ENCODE data around the gene AKR1B15. TPM values are rescaled to one million over a fixed set of nuclear protein-coding genes. Genes with fewer than 3 reads are reported as not detected.
A peak's percentile ranks its signal among the peaks of the same experiment; 100 is the strongest.
"Not testable (repeated sequence)": the region's sequence is repeated elsewhere in the genome, so short reads cannot be mapped to it uniquely, and the experiment has no call there.

AKR1B15 gene
- total and polyA plus RNA-seq, 9 of the 15 experiments (the other 6 are each of a cell fraction or from before 2014, with no cell fraction given): not detected

GRCh38 chr7:134522601-134523000 lies 26.3 kb upstream of the AKR1B15 start:
- Histone ChIP-seq H3K4me3 (no peak overlapping the region), H3K27me3 (ENCODE audit: control insufficient read depth in 2 of 2, insufficient read depth in 2 of 2, low read length in 2 of 2) (peaks cover 9 to 12% of the 10 kb centered on the region in 2 experiments; a peak in 3 of 5 replicates), H3K9me1 (ENCODE audit: control insufficient read depth, insufficient read depth, low read length) (no peaks in the 10 kb centered on the region), H2AFZ (ENCODE audit: low read depth, low read length) (no peak overlapping the region), H4K20me1 (replicated peaks; ENCODE audit: control insufficient read depth, insufficient read depth, low read length) (no peaks in the 10 kb centered on the region), H3K27ac (ENCODE audit: extremely low read depth, low read depth, low read length) (no peak overlapping the region), H3K36me3 (ENCODE audit: control insufficient read depth, insufficient read depth, low read length) (no peaks in the 10 kb centered on the region), H3K9ac (ENCODE audit: insufficient read depth in 1 of 2, low read depth in 2 of 2, low read length in 2 of 2) (no peak overlapping the region), H3K79me2 (ENCODE audit: control insufficient read depth, insufficient read depth, low read length) (no peaks in the 10 kb centered on the region), H3K4me1 (replicated peaks in 1 of 2; ENCODE audit: control insufficient read depth in 2 of 2, insufficient read depth in 2 of 2, low read length in 2 of 2) (no peaks in the 10 kb centered on the region), H3K9me3 (replicated peaks; ENCODE audit: control insufficient read depth, insufficient read depth, low read depth, low read length) (no peaks in the 10 kb centered on the region), H3K4me2 (ENCODE audit: insufficient read depth, low read length) (no peak overlapping the region)
- FAIRE-seq: no peak
- WGBS (ENCODE audit: insufficient coverage, low coverage, missing lambda C conversion rate): 0% methylated on average over 5 of the region's 5 CpGs
- TF ChIP-seq CEBPB (tag; IDR thresholded peaks at IDR 0.05) (peak; percentile 58; the same call in 1 of the 2 replicates), CEBPG (CRISPR knock-in tag; IDR thresholded peaks at IDR 0.05) (no peak), CEBPG (tag; conservative IDR thresholded peaks at IDR 0.05 in 1 of 2, IDR thresholded peaks at IDR 0.05 in 1 of 2) (0 out of 4 replicates have a peak, but pooled peaks have one; percentile 13 to 26)
- TF ChIP-seq, protein P1, sequence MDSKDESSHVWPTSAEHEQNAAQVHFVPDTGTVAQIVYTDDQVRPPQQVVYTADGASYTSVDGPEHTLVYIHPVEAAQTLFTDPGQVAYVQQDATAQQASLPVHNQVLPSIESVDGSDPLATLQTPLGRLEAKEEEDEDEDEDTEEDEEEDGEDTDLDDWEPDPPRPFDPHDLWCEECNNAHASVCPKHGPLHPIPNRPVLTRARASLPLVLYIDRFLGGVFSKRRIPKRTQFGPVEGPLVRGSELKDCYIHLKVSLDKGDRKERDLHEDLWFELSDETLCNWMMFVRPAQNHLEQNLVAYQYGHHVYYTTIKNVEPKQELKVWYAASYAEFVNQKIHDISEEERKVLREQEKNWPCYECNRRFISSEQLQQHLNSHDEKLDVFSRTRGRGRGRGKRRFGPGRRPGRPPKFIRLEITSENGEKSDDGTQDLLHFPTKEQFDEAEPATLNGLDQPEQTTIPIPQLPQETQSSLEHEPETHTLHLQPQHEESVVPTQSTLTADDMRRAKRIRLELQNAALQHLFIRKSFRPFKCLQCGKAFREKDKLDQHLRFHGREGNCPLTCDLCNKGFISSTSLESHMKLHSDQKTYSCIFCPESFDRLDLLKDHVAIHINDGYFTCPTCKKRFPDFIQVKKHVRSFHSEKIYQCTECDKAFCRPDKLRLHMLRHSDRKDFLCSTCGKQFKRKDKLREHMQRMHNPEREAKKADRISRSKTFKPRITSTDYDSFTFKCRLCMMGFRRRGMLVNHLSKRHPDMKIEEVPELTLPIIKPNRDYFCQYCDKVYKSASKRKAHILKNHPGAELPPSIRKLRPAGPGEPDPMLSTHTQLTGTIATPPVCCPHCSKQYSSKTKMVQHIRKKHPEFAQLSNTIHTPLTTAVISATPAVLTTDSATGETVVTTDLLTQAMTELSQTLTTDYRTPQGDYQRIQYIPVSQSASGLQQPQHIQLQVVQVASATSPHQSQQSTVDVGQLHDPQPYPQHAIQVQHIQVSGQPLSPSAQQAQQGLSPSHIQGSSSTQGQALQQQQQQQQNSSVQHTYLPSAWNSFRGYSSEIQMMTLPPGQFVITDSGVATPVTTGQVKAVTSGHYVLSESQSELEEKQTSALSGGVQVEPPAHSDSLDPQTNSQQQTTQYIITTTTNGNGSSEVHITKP (IDR thresholded peaks at IDR 0.05; ENCODE audit: partially characterized antibody): no peak
- CTCF ChIA-PET (ENCODE audit: low intra/inter-chr PET ratio): no interaction called here
- DNase-seq (ENCODE audit: extremely low read depth in 1 of 4, low spot score in 3 of 4): no peak
- no peak for ATAC-seq
- BruUV-seq (replicated peaks): no TSS peak
- in situ Hi-C loops (cut with MboI): no loop called here
- intact Hi-C loops (cut with micrococcal nuclease): no loop called here
- POLR2A ChIA-PET: no interaction called here

DNA sequence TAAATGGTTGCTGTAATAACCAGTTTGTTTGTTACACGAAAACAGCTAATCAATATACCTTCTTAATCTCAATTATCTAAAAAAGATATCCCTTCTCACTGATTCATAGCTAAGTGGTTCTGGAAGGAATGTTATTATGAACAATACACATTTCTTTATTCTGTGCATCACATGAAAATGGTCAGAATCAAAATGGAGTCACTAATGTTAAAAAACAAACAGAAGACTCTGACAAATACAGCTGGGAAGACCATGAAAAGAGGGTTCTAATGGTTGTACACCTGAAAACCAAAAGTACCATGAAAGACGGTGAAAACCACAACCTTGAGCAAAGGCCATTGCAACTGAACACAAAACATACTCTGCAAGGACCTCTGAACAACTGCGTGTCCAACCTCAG lies 23.5 kb upstream of the AKR1B15 start:
- WGBS (ENCODE audit: insufficient coverage, low coverage, missing lambda C conversion rate): 0% methylated on average over 3 of the region's 3 CpGs
- CTCF ChIA-PET (ENCODE audit: low intra/inter-chr PET ratio); BruUV-seq (replicated peaks); POLR2A ChIA-PET; FAIRE-seq; H3K36me3 ChIP-seq (ENCODE audit: control insufficient read depth, insufficient read depth, low read length); H3K9ac ChIP-seq (ENCODE audit: insufficient read depth in 1 of 2, low read depth in 2 of 2, low read length in 2 of 2); H3K79me2 ChIP-seq (ENCODE audit: control insufficient read depth, insufficient read depth, low read length); H3K4me1 ChIP-seq (replicated peaks in 1 of 2; ENCODE audit: control insufficient read depth in 2 of 2, insufficient read depth in 2 of 2, low read length in 2 of 2); H4K20me1 ChIP-seq (replicated peaks; ENCODE audit: control insufficient read depth, insufficient read depth, low read length); in situ Hi-C loops (cut with MboI); intact Hi-C loops (cut with micrococcal nuclease); ATAC-seq; H3K4me2 ChIP-seq (ENCODE audit: insufficient read depth, low read length); H3K4me3 ChIP-seq; H2AFZ ChIP-seq (ENCODE audit: low read depth, low read length); H3K27ac ChIP-seq (ENCODE audit: extremely low read depth, low read depth, low read length); DNase-seq (ENCODE audit: extremely low read depth in 1 of 4, low spot score in 3 of 4); H3K9me1 ChIP-seq (ENCODE audit: control insufficient read depth, insufficient read depth, low read length); H3K9me3 ChIP-seq (replicated peaks; ENCODE audit: control insufficient read depth, insufficient read depth, low read depth, low read length): not testable (repeated sequence)
- H3K27me3 ChIP-seq (ENCODE audit: control insufficient read depth in 2 of 2, insufficient read depth in 2 of 2, low read length in 2 of 2): peaks cover 8 to 18% of the 10 kb centered on the region in 2 experiments; a peak in 4 of 5 replicates

Data from K562 (cell line).